Gastroesophageal sphincter (tissue), 3 donors: ENCODE measurements around the gene CACNA1D.

Experiments
- EP300 ChIP-seq: sonication (generic); formaldehyde crosslinking; IDR thresholded peaks from one replicate; pipeline ENCODE4 v1.6.1; 2017; ENCODE audit warnings: antibody characterized with exemption, mild to moderate bottlenecking
- TF ChIP-seq, protein P1 (sequence below), 4 experiments: fragments of 200-600 bp in 2 of 4; fragments of 450-650 bp in 2 of 4; sonication (generic) in 1 of 4; IDR thresholded peaks; one replicate each; pipeline ENCODE4 v1.5.1; 2017 to 2019; ENCODE audit warnings: antibody characterized with exemption in 4 of 4, mild to moderate bottlenecking in 2 of 4, moderate library complexity in 2 of 4

DNA sequence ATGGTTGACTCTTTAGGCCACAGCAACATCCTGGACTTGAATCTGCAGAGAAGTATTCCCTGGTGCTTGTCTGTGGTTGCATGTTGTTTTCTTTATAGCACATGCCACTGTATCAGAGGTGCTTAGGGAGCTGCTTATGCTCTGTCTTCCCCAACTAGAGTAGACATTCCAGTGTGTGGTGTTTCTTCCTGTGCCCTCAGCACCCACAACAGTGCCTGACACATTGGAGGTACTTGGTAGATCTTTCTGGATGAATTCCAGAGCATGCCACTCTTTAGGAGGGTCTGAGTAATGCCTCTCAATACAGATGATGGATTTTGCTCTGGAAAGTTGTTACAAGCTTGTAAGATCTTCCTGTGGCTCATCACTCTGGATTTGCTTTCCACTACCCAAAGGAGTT, 234.2 kb downstream of the CACNA1D start:
- TF ChIP-seq, protein P1, sequence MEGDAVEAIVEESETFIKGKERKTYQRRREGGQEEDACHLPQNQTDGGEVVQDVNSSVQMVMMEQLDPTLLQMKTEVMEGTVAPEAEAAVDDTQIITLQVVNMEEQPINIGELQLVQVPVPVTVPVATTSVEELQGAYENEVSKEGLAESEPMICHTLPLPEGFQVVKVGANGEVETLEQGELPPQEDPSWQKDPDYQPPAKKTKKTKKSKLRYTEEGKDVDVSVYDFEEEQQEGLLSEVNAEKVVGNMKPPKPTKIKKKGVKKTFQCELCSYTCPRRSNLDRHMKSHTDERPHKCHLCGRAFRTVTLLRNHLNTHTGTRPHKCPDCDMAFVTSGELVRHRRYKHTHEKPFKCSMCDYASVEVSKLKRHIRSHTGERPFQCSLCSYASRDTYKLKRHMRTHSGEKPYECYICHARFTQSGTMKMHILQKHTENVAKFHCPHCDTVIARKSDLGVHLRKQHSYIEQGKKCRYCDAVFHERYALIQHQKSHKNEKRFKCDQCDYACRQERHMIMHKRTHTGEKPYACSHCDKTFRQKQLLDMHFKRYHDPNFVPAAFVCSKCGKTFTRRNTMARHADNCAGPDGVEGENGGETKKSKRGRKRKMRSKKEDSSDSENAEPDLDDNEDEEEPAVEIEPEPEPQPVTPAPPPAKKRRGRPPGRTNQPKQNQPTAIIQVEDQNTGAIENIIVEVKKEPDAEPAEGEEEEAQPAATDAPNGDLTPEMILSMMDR (IDR thresholded peaks at IDR 0.05), result no peak
- TF ChIP-seq EP300, result no peak
